Gastroesophageal sphincter (tissue), 4 donors: ENCODE data around the gene MRTFB. TPM values are rescaled to one million over a fixed set of nuclear protein-coding genes. Genes with fewer than 3 reads are reported as not detected.

Experiments used
- ATAC-seq: fragments of 150-250 bp; one replicate; pipeline ENCODE4 v1.9.1; 2016; ENCODE audit warnings: mild to moderate bottlenecking, moderate library complexity
- H3K27ac ChIP-seq, 4 donors: fragments of 200-600 bp; sonication (generic) in 3 of 4; 1 replicate in 3 of 4; 2 replicates in 1 of 4; pipeline ENCODE4 v1.5.1; 2016 to 2019
- H3K27me3 ChIP-seq: fragments of 200-600 bp; sonication (generic); one replicate; pipeline ENCODE4 v1.5.1; 2019
- H3K36me3 ChIP-seq, 2 donors: fragments of 200-600 bp; sonication (generic); one replicate each; pipeline ENCODE4 v1.5.1; 2019; ENCODE audit warnings: control low read depth in 1 of 2
- H3K4me1 ChIP-seq, 3 donors: fragments of 200-600 bp; sonication (generic); 1 replicate in 2 of 3; 2 replicates in 1 of 3; pipeline ENCODE4 v1.5.1; 2016 to 2019; ENCODE audit warnings: control low read depth in 2 of 3
- H3K4me3 ChIP-seq, 2 donors: fragments of 200-600 bp; sonication (generic); one replicate each; pipeline ENCODE4 v1.5.1; 2019; ENCODE audit warnings: mild to moderate bottlenecking in 1 of 2, moderate library complexity in 1 of 2
- H3K9me3 ChIP-seq, 3 donors: fragments of 200-600 bp; sonication (generic); one replicate each; pipeline ENCODE4 v1.5.1; 2017 to 2019; ENCODE audit warnings: control low read depth in 2 of 3
- CTCF ChIP-seq, 4 experiments: fragments of 200-600 bp in 2 of 4; fragments of 450-650 bp in 2 of 4; sonication (generic) in 1 of 4; IDR thresholded peaks; one replicate each; pipeline ENCODE4 v1.5.1; 2017 to 2019; ENCODE audit warnings: antibody characterized with exemption in 4 of 4, mild to moderate bottlenecking in 2 of 4, moderate library complexity in 2 of 4
- EP300 ChIP-seq: sonication (generic); formaldehyde crosslinking; IDR thresholded peaks from one replicate; pipeline ENCODE4 v1.6.1; 2017; ENCODE audit warnings: antibody characterized with exemption, mild to moderate bottlenecking
- POLR2A ChIP-seq, 2 donors: fragments of 450-650 bp; IDR thresholded peaks; one replicate each; pipeline ENCODE4 v1.6.1; 2017; ENCODE audit warnings: antibody characterized with exemption in 2 of 2, mild to moderate bottlenecking in 2 of 2, moderate library complexity in 1 of 2
- POLR2AphosphoS5 ChIP-seq: sonication (generic); formaldehyde crosslinking; IDR thresholded peaks from one replicate; pipeline ENCODE4 v1.6.1; 2017; ENCODE audit warnings: antibody characterized with exemption
- WGBS, 2 donors: methylation state at CpG; one replicate each; pipeline ENCODE4 v1.1.5; 2018; ENCODE audit warnings: low coverage in 1 of 2; 5-methylcytosine and 5-hydroxymethylcytosine counted together
- total RNA-seq, 4 donors: library from RNA; depleted of rRNA; stranded (reverse); fragments of >200 nt; gene quantifications; one replicate each; pipeline ENCODE4 v1.1.0, GENCODE V29; 2016

The MRTFB gene
- total RNA-seq, 4 donors from 2014 or later = 38.8 to 53.1 (median 41.1) TPM

GRCh38 chr16:14050291-14051027 lies 20.7 kb upstream of the MRTFB start:
- no peaks in the 10 kb centered on the region for H3K36me3 ChIP-seq
- WGBS, 2 donors = 44 to 48% methylated on average over 7 to 9 of the region's 10 CpGs

DNA sequence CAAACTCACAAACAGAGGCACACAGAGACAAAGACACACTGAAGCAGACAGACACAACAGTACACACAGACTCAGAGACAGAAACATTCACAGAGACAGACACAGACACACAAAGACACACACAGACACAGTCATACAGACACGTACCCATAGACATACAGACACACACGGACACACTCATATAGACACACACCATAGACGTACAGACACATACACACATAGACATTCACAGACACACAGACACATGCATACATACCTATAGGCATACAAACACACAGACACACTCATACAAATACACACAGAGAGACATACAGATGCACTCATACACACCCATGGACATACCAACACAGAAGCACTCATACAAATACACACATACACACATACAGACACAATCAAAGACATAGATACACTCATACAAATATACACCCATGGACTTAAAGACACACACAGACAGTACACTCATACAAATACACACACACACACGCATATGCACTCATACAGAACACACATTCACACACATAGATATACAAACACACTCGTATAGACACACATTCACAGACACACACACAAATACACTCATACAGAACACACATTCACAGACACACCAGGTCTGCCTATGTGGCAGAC lies 19.9 kb upstream of the MRTFB start:
- H3K4me1 ChIP-seq = peaks cover 0 to 6% (median 0%) of the 10 kb centered on the region in 3 donors
- peaks cover 0 to 4% (median 0%) of the 10 kb centered on the region in 3 donors for H3K9me3 ChIP-seq
- ATAC-seq = no peak
- TF ChIP-seq POLR2A (IDR thresholded peaks at IDR 0.05) (no peak), EP300 (no peak), CTCF (IDR thresholded peaks at IDR 0.05) (no peak), POLR2AphosphoS5 (no peak)
- H3K36me3 ChIP-seq = no peaks in the 10 kb centered on the region
- H3K27ac ChIP-seq = peak overlapping the region in 1 of 4 donors; percentile 2
- H3K27me3 ChIP-seq = no peaks in the 10 kb centered on the region
- no peak overlapping the region for H3K4me3 ChIP-seq
- WGBS, 2 donors = 83 to 92% methylated on average over 4 to 5 of the region's 5 CpGs

More at GRCh38 chr16:14050291-14051027, 20.7 kb upstream of the MRTFB start:
- Histone ChIP-seq H3K9me3 (no peaks in the 10 kb centered on the region), H3K4me1 (peaks cover 0 to 6% (median 0%) of the 10 kb centered on the region in 3 donors), H3K4me3 (no peak overlapping the region), H3K27ac (peak overlapping the region in 1 of 4 donors; percentile 40), H3K27me3 (no peaks in the 10 kb centered on the region)
- ATAC-seq = no peak
- TF ChIP-seq POLR2A (IDR thresholded peaks at IDR 0.05) (no peak), CTCF (IDR thresholded peaks at IDR 0.05) (no peak), POLR2AphosphoS5 (no peak), EP300 (no peak)

DNA sequence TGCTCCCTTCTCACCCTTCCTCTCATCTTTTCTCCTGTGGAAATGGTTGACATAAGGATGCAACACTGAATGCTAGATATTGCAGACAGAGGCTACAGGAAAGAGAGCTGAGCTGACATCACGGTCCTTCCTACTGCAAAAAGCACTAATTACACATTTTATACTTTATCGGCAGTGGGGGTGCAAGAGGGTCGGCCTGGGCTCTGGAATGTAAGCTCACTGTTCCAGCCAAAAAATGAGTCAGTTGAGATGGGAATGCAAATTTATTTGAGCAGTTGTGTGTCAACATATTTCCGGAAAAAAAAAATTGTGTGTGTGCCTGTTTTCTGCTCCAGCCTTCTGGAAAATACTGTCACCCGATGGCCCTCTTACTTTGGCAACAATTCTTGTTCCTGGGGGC lies 14.1 kb upstream of the MRTFB start:
- no peaks in the 10 kb centered on the region for H3K36me3 ChIP-seq
- H3K4me3 ChIP-seq = no peak overlapping the region
- H3K4me1 ChIP-seq = no peaks in the 10 kb centered on the region
- H3K27ac ChIP-seq = peak overlapping the region in 3 of 4 donors; percentile 51 to 59 (median 52)
- no peak for ATAC-seq
- TF ChIP-seq POLR2A (IDR thresholded peaks at IDR 0.05) (no peak), EP300 (no peak), POLR2AphosphoS5 (peak; percentile 34)
- H3K9me3 ChIP-seq = peaks cover 0 to 11% (median 0%) of the 10 kb centered on the region in 3 donors
- WGBS, 2 donors = 52 to 61% methylated on average over 5 of the region's 5 CpGs
- no peaks in the 10 kb centered on the region for H3K27me3 ChIP-seq

DNA sequence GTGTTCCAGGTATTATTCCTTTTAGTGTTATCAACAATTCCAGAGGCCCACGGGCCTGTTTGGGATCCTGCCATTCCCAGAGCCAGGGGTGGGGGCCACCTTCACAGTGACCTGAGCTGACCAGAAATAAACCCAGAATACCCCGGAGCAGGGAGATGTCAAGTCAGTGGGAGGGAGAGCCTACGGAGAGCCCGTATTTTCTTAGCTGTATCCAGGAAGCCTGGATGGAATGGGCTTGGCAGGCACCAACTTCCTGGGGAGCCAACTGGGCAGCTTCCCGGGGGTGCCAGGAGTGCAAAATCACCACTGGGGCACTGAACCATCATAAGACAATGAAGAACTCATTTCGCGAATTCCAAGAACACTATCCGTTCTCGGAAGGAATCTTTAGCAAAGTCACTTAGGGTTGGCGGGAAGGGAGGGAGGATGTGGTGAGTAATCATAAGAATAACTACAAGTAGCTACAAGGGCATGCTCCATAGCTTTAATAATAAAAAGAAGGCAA lies 13.2 kb upstream of the MRTFB start:
- H3K4me3 ChIP-seq = no peak overlapping the region
- WGBS, 2 donors = 50 to 71% methylated on average over 1 to 8 of the region's 10 CpGs
- H3K9me3 ChIP-seq = peaks cover 0 to 11% (median 0%) of the 10 kb centered on the region in 3 donors
- peak; percentile 77 for ATAC-seq
- H3K4me1 ChIP-seq = no peaks in the 10 kb centered on the region
- no peaks in the 10 kb centered on the region for H3K36me3 ChIP-seq
- no peaks in the 10 kb centered on the region for H3K27me3 ChIP-seq
- TF ChIP-seq CTCF (IDR thresholded peaks at IDR 0.05) = no peak
- peak; percentile 31 for TF ChIP-seq POLR2AphosphoS5
- TF ChIP-seq EP300 = no peak
- peak overlapping the region in 3 of 4 donors; percentile 47 to 59 (median 52) for H3K27ac ChIP-seq

GRCh38 chr16:14061732-14062259 lies 9.3 kb upstream of the MRTFB start:
- H3K4me1 ChIP-seq = no peaks in the 10 kb centered on the region
- no peak for ATAC-seq
- H3K27ac ChIP-seq = no peak overlapping the region
- H3K27me3 ChIP-seq = no peaks in the 10 kb centered on the region
- no peaks in the 10 kb centered on the region for H3K36me3 ChIP-seq
- no peak overlapping the region for H3K4me3 ChIP-seq
- no peak for TF ChIP-seq POLR2A (IDR thresholded peaks at IDR 0.05)
- TF ChIP-seq POLR2AphosphoS5 = no peak
- no peak for TF ChIP-seq EP300
- 83 to 92% methylated on average over 1 of the region's 1 CpG for whole genome bisulfite sequencing, 2 donors
- peaks cover 0 to 3% (median 0%) of the 10 kb centered on the region in 3 donors for H3K9me3 ChIP-seq
